C1 segment of cervical spinal cord (tissue), 14 donors: ENCODE measurements around the gene RASGEF1B.
"Not testable (repeated sequence)": the region's sequence is repeated elsewhere in the genome, so short reads cannot be mapped to it uniquely, and the experiment has no call there.

Experiments
- DNase-seq, 14 donors: peaks; one replicate each; lab custom pipeline; 2025; lab: John Stamatoyannopoulos, UW

Gene RASGEF1B

GRCh38 chr4:81498551-81499099, 26.9 kb upstream of the RASGEF1B start:
- DNase-seq: no peak

DNA sequence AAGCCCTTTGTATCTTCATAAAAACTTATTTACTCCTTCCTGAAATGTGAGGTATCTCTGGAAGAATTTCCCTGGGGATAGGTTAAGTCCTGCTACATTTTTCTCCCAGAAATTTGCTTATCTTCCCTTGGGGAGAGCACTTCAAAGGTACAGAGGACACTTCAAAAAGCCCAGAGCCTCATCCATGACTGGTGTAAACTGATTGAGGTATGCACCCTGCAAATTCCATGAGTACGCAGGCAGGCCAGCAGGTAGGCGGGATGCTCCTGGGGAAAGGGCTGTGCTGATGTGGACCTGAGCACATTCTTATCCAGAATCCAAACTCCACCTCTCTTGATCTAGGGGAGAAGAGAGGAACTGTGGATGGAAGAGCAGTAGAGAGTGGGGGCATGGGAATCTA, 26.3 kb upstream of the RASGEF1B start:
- no peak for DNase-seq

DNA sequence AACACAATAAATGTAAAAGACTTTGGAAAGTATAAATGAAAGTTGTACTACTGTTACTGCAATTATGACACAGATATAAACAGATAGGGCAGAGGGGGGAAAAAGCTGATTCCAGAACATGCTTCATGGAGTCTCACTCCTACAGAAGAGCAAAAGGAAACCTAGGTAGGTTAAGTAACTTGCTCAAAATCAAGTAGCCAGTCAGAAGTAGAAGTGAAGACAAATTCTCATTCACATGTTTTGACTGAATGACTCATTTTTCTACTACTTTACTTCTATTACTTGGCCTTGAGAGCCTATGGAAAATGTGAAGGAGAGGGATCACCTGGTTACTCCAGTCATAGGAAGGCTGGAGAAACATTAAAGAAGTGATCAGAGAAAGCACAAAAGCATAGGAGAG, 23.6 kb upstream of the RASGEF1B start:
- DNase-seq: no peak

GRCh38 chr4:81494031-81494431, 22.3 kb upstream of the RASGEF1B start:
- DNase-seq: no peak

DNA sequence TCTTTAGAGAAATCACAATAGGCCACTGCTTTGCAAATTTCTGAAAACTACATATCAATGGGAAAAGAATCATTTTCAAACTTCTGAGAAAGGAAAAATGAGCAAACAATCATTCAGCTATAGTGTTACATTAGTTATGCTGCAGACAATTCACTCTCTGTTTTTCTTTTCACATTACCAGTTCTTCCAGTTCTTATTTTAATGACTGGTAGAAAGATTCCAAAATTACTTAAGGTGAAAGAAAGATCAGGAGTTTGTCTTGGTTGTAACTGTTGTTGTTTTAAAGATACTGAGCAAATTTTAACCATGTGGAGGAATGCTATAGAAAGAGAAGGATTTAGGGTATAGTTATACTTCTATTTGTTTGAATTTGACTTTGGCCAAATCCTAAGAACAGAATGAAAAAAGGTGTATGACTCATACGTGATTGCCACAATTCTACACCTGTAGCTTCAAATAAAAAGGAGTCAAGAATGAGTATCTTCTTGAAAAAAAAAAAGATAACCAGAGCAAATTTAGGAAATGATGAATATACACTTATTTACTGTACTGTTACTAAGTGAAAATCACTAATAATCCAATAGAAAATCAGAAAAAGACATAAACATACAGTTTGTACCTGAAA, 21.0 kb upstream of the RASGEF1B start:
- DNase-seq: no peak

- DNase-seq: no peak
Measured at GRCh38 chr4:81491943-81492342, 20.2 kb upstream of the RASGEF1B start.

DNA sequence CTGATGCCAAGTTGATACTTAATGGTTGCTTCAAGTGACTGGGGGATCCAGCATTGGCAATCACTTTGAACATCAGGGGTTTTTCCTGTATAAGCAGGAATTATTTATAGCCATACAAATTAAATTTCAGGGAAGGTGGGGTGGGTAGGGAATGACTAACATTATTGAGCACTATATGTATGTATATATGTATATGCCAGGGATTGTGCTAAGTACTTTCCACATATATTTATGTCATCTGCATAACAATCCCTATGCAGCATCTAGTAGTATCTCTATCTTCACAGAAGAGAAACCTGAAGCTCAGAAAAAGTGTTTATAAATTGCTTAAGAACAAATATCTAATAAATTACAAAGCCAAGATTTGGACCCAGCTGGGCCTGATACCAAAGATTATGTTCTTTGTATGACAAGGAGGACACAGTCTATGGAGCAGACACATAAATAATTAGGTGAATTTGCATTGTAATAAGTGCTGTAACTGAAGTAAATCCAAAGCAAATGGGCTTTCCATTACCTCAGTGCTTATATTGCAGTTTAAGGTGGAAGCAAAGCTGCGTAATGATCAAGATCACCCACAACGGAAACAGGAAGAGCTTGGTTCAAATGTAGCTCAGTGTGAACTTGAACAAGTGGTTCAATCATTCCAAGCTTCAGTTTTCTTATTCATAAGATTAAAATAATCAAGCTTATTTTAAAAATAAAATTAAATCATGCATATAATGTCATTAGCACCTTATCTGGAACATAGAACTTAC, 18.9 kb upstream of the RASGEF1B start:
- no peak for DNase-seq

- DNase-seq: no peak
Measured at GRCh38 chr4:81486502-81486901, 14.8 kb upstream of the RASGEF1B start.

DNA sequence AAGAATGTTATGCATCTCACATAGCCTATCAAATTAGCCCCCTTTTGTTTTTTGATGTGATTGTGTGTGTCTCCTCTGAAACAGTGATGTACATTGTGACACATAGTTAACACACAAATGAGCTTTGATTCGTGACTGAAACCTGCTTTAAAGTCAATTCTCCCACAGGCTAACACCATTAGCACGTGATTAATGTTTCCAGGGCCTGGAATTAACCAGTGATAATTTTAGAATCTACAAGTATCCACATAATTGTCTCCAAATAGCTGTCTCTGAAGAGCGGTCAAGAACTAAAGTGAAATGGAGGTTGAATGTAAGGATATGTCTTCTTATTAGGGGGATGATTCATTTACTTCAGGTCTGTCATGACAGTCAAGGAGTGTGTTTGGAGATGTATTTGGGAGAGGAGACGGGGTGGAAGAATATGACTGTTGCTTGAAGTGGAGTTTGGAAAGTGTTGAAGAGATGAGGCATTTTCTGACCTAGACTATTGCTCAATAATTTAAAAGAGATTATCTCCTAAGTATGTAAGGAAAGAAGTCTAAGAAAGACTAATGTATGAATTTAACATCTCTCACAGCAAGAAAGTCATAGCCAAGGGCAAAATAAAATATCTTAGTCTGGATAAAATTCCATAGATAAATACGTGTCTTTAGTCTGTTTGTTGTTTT, 13.7 kb upstream of the RASGEF1B start:
- DNase-seq: no peak

GRCh38 chr4:81482326-81482725, 10.6 kb upstream of the RASGEF1B start:
- DNase-seq: no peak

DNA sequence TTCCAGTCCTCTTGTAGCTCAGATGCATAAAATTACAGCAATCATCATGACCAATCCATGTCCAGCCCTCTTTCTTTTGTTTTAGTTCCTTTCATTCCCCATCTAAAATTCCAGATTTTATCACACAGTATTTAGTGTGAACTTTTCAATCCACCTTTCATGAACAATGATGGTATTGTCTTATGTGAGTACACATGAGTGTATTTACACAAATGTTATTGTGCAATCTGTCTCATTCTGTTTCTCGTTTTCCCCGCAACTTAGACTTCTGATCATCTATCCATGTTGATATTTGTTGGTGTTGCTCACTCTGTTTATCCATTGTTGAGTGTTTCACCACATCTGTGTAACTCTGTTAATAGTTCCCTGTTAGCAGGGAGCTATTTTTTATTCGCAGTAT, 9.4 kb upstream of the RASGEF1B start:
- DNase-seq: no peak

DNA sequence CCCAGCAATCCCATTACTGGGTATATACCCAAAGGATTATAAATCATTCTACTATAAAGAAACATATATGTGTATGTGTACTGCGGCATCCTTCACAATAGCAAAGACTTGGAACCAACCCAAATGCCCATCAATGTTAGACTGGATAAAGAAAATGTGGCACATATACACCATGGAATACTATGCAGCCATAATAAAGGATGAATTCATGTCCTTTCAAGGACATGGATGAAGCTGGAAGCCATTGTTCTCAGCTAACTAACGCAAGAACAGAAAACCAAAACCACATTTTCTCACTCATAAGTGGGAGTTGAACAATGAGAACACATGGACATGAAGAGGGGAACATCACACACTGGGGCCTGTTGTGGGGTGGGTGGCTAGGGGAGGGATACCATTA, 7.9 kb upstream of the RASGEF1B start:
- DNase-seq: not testable (repeated sequence)

- DNase-seq: peak in 4 of 14 donors; percentile 4 to 29 (median 9)
Measured at GRCh38 chr4:81473331-81474265, 1.9 kb upstream of the RASGEF1B start.

GRCh38 chr4:81472281-81473182, 825 bp upstream of the RASGEF1B start:
- DNase-seq: peak in 6 of 14 donors; percentile 44 to 87 (median 70)

- DNase-seq: peak in 1 of 14 donors; percentile 70
Measured at GRCh38 chr4:81471298-81471587, 464 bp downstream of the RASGEF1B start.

GRCh38 chr4:81470456-81471297, 1.0 kb downstream of the RASGEF1B start:
- DNase-seq: peak in 12 of 14 donors; percentile 22 to 79 (median 52)

DNA sequence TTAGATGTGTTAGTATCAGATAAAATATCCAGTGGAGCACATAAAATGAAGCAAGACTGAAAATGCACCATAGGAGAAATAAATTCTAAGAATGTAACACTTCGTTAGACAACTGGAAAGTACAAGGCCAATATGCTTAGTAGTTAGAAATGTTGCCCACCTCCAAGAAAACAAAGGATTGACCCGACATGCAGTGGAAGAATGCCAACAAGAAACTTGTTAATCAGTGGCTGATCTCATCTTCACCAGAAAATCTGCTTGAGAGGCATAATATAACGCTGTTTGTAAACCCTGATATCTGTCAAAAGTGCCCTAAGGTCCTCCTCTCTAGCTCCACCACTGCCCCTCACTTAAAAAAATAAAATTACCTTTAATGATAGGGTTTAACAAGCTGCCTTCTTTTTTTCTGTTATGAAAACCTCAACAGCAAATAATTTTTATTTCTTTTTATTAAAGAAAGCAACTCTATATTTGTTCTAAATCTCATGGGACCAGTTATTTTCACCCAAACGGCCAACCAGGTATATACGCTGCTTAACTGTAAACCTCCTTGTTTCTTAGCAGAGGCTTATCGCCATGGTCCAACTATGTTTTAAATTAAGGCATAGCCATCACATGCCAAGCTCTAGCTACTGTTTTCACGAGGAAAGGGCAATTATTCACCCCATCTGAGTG, 1.8 kb downstream of the RASGEF1B start:
- no peak for DNase-seq

GRCh38 chr4:81468678-81469077, 3.0 kb downstream of the RASGEF1B start:
- no peak for DNase-seq

DNA sequence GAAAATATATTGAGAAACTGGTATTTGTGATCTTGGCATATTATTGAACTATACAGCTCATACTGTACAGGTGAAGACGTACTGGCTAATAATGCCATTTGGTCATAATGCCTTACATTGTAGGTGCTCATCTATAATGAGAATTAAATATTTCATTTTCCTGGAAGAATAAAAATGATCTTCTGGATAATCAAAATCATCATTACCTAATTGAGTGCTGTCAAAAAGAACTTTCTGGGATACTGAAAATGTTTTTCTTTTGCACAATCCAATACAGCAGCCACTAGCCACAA, 4.1 kb downstream of the RASGEF1B start:
- DNase-seq: no peak
